ENCODE data around the gene RPLP2.
A peak's percentile ranks its signal among the peaks of the same experiment; 100 is the strongest.

RPLP2 gene

GRCh38 chr11:834371-835316 is 24.9 kb downstream of the RPLP2 start:
- peak; percentile 95 for DNase-seq (ENCODE audit: low read depth, low spot score)

- no peak for DNase-seq (ENCODE audit: low read depth, low spot score)
Observed at GRCh38 chr11:836274-836673, 26.5 kb downstream of the RPLP2 start.

GRCh38 chr11:836700-837099 is 26.9 kb downstream of the RPLP2 start:
- DNase-seq (ENCODE audit: low read depth, low spot score): no peak

- no peak for DNase-seq (ENCODE audit: low read depth, low spot score)
Observed at GRCh38 chr11:837189-837989, 27.6 kb downstream of the RPLP2 start.

GRCh38 chr11:837990-838307 is 28.2 kb downstream of the RPLP2 start:
- no peak for DNase-seq (ENCODE audit: low read depth, low spot score)

GRCh38 chr11:838441-839279 is 28.9 kb downstream of the RPLP2 start:
- DNase-seq (ENCODE audit: low read depth, low spot score): peak; percentile 41

- no peak for DNase-seq (ENCODE audit: low read depth, low spot score)
Observed at GRCh38 chr11:839280-839623, 29.5 kb downstream of the RPLP2 start.

GRCh38 chr11:839875-840617 is 30.3 kb downstream of the RPLP2 start:
- DNase-seq (ENCODE audit: low read depth, low spot score): no peak

- no peak for DNase-seq (ENCODE audit: low read depth, low spot score)
Observed at GRCh38 chr11:841981-842369, 32.2 kb downstream of the RPLP2 start.

GRCh38 chr11:842370-843002 is 32.7 kb downstream of the RPLP2 start, which contains the start of the genes POLR2L and TSPAN4:
POLR2L (minus strand) TSS chr11:842529; CDS start chr11:842508, 21 bp downstream.
TSPAN4 (plus strand) TSS chr11:842852; CDS start chr11:850305, 7,453 bp downstream.
- DNase-seq (ENCODE audit: low read depth, low spot score): peak; percentile 96

GRCh38 chr11:843086-843734 is 33.4 kb downstream of the RPLP2 start:
- no peak for DNase-seq (ENCODE audit: low read depth, low spot score)

- peak; percentile 95 for DNase-seq (ENCODE audit: low read depth, low spot score)
Observed at GRCh38 chr11:843818-844692, 34.3 kb downstream of the RPLP2 start.

GRCh38 chr11:844693-845644 is 35.2 kb downstream of the RPLP2 start:
- DNase-seq (ENCODE audit: low read depth, low spot score): peak; percentile 96

GRCh38 chr11:845872-846495 is 36.2 kb downstream of the RPLP2 start:
- peak; percentile 81 for DNase-seq (ENCODE audit: low read depth, low spot score)

GRCh38 chr11:846496-847098 is 36.8 kb downstream of the RPLP2 start:
- no peak for DNase-seq (ENCODE audit: low read depth, low spot score)

GRCh38 chr11:847876-848275 is 38.1 kb downstream of the RPLP2 start:
- no peak for DNase-seq (ENCODE audit: low read depth, low spot score)

- DNase-seq (ENCODE audit: low read depth, low spot score): no peak
Observed at GRCh38 chr11:848380-848931, 38.7 kb downstream of the RPLP2 start.

Data from astrocyte of the hippocampus (primary cell).